ENCODE data around the gene TMEM229B.

TMEM229B gene

GRCh38 chr14:67491741-67492507 is 3.4 kb upstream of the TMEM229B start:
- in situ Hi-C loops (cut with HindIII; ENCODE audit: low pct_ligation_motif_present, low sequenced_read_pairs) = no loop called here
- no peak for DNase-seq
- Histone ChIP-seq H3K4me3 (ENCODE audit: low read depth, low read length) (no peak overlapping the region), H3K27ac (no peak overlapping the region), H3K36me3 (replicated peaks) (no peaks in the 10 kb centered on the region), H3K27me3 (replicated peaks) (no peaks in the 10 kb centered on the region)
- no peak for TF ChIP-seq CTCF (IDR thresholded peaks at IDR 0.05; ENCODE audit: low read depth, low read length, missing control alignments)

- in situ Hi-C loops (cut with HindIII; ENCODE audit: low pct_ligation_motif_present, low sequenced_read_pairs) = no loop called here
- Histone ChIP-seq H3K27me3 (replicated peaks) (no peaks in the 10 kb centered on the region), H3K27ac (no peak overlapping the region)
These were observed 2.8 kb upstream of the TMEM229B start for GRCh38 chr14:67491285-67491684.

GRCh38 chr14:67490196-67490595 is 1.7 kb upstream of the TMEM229B start:
- H3K36me3 ChIP-seq (replicated peaks) = no peaks in the 10 kb centered on the region
- no peak overlapping the region for H3K27ac ChIP-seq
- H3K4me3 ChIP-seq (ENCODE audit: low read depth, low read length) = no peak overlapping the region
- TF ChIP-seq CTCF (IDR thresholded peaks at IDR 0.05; ENCODE audit: low read depth, low read length, missing control alignments) = no peak
- H3K27me3 ChIP-seq (replicated peaks) = no peaks in the 10 kb centered on the region
- in situ Hi-C loops (cut with HindIII; ENCODE audit: low pct_ligation_motif_present, low sequenced_read_pairs) = no loop called here
- DNase-seq = no peak

More at GRCh38 chr14:67491285-67491684, 2.8 kb upstream of the TMEM229B start:
- TF ChIP-seq CTCF (IDR thresholded peaks at IDR 0.05; ENCODE audit: low read depth, low read length, missing control alignments) = no peak
- no peak for DNase-seq
- no peak overlapping the region for H3K4me3 ChIP-seq (ENCODE audit: low read depth, low read length)
- H3K36me3 ChIP-seq (replicated peaks) = no peaks in the 10 kb centered on the region

GRCh38 chr14:67487332-67487731 is 1.2 kb downstream of the TMEM229B start:
- no peaks in the 10 kb centered on the region for H3K27me3 ChIP-seq (replicated peaks)
- in situ Hi-C loops (cut with HindIII; ENCODE audit: low pct_ligation_motif_present, low sequenced_read_pairs) = no loop called here
- no peak overlapping the region for H3K4me3 ChIP-seq (ENCODE audit: low read depth, low read length)
- H3K36me3 ChIP-seq (replicated peaks) = no peaks in the 10 kb centered on the region
- DNase-seq = no peak
- no peak for TF ChIP-seq CTCF (IDR thresholded peaks at IDR 0.05; ENCODE audit: low read depth, low read length, missing control alignments)
- H3K27ac ChIP-seq = no peak overlapping the region

- no peak for DNase-seq
- H3K36me3 ChIP-seq (replicated peaks) = no peaks in the 10 kb centered on the region
- H3K27ac ChIP-seq = no peak overlapping the region
- TF ChIP-seq CTCF (IDR thresholded peaks at IDR 0.05; ENCODE audit: low read depth, low read length, missing control alignments) = no peak
- in situ Hi-C loops (cut with HindIII; ENCODE audit: low pct_ligation_motif_present, low sequenced_read_pairs) = no loop called here
- no peak overlapping the region for H3K4me3 ChIP-seq (ENCODE audit: low read depth, low read length)
- no peaks in the 10 kb centered on the region for H3K27me3 ChIP-seq (replicated peaks)
These were observed 1.6 kb downstream of the TMEM229B start for GRCh38 chr14:67486890-67487289.
